Measurements from ENCODE around the gene ZNF892. TPM values are rescaled to one million over a fixed set of nuclear protein-coding genes. Genes with fewer than 3 reads are reported as not detected.

Gene ZNF892
- total RNA-seq, 1 experiment from 2014 or later = not detected

DNA sequence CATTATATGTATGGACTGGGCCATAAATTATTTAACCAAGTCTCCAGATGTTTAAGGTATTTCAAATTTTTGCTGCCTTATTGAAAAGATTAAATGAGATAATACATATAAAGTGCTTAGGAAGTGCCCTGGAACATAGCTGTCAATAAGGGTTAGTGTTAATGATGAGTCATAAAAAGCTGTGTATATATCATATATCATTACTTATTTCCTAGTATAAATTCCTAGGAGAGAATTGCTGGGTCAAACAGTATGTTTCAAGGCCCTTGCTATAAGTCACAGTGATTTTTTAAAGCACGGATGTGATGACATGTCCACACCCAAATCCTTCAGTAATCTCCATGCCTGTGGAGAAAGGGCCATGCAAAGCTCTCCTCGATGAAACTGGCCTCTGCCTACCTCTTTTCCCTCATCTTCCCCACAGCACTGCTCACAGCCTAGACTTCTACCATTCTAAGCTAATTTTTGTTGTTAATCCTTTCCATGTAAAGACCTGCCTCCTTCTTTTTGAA lies 33.2 kb upstream of the ZNF892 start:
- no peak for DNase-seq
- Histone ChIP-seq H3F3A (ENCODE audit: low read length, unreplicated experiment) (no peaks in the 10 kb centered on the region), H3K4me3 (ENCODE audit: low read length) (no peak overlapping the region), H3K79me2 (ENCODE audit: low read length) (peaks cover 17% of the 10 kb centered on the region; the same call in 1 of the 2 replicates), H4K20me1 (ENCODE audit: low read length) (no peaks in the 10 kb centered on the region), H3K27ac (ENCODE audit: low read length) (no peak overlapping the region), H3K36me3 (ENCODE audit: low read depth, low read length) (peaks cover 8% of the 10 kb centered on the region; the same call in 1 of the 2 replicates), H3K9me3 (ENCODE audit: low read length) (no peaks in the 10 kb centered on the region), H3K4me1 (ENCODE audit: insufficient read depth, low read length) (no peaks in the 10 kb centered on the region), H3K27me3 (ENCODE audit: low read length) (no peaks in the 10 kb centered on the region), H3K9ac (ENCODE audit: low read length) (no peak overlapping the region), H2AFZ (ENCODE audit: low read length) (no peak overlapping the region), H3K9me2 (replicated peaks; ENCODE audit: low read length) (no peaks in the 10 kb centered on the region), H3K4me2 (ENCODE audit: low read length) (no peak overlapping the region)
- no TSS peak for BruUV-seq (replicated peaks)
- no peak; the same call in 1 of the 2 replicates for ATAC-seq
- CTCF ChIA-PET = no interaction called here
- TF ChIP-seq, protein P1, sequence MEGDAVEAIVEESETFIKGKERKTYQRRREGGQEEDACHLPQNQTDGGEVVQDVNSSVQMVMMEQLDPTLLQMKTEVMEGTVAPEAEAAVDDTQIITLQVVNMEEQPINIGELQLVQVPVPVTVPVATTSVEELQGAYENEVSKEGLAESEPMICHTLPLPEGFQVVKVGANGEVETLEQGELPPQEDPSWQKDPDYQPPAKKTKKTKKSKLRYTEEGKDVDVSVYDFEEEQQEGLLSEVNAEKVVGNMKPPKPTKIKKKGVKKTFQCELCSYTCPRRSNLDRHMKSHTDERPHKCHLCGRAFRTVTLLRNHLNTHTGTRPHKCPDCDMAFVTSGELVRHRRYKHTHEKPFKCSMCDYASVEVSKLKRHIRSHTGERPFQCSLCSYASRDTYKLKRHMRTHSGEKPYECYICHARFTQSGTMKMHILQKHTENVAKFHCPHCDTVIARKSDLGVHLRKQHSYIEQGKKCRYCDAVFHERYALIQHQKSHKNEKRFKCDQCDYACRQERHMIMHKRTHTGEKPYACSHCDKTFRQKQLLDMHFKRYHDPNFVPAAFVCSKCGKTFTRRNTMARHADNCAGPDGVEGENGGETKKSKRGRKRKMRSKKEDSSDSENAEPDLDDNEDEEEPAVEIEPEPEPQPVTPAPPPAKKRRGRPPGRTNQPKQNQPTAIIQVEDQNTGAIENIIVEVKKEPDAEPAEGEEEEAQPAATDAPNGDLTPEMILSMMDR (conservative IDR thresholded peaks at IDR 0.05; ENCODE audit: low read depth, low read length) = no peak
- TF ChIP-seq EZH2 (IDR thresholded peaks at IDR 0.05; ENCODE audit: low read length, unreplicated experiment) = no peak
- no peak for TF ChIP-seq EZH2phosphoT487 (IDR thresholded peaks at IDR 0.05; ENCODE audit: borderline replicate concordance, low read length)
- intact Hi-C loops (cut with micrococcal nuclease) = no loop called here
- POLR2A ChIA-PET (ENCODE audit: unreplicated experiment) = no interaction called here

DNA sequence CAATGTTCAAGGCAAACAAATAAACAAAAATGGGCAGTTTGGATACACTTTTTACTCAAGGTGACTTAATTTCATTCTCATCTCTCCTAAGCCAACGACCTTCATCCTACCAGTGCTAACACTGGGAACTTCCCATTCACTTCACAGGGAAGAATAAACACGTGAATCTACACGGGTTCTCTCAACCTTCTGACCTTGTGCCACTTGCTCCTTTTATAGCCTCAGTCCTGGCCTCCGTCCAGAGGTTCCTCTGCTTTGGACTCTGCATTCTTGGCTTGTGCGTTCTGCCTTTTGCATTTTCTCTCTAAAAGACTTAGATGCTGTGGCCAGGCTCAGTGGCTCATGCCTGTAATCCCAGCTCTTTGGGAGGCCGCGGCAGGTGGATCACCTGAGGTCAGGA lies 27.9 kb upstream of the ZNF892 start:
- intact Hi-C loops (cut with micrococcal nuclease) = no loop called here
- H3K9me3 ChIP-seq (ENCODE audit: low read length) = no peaks in the 10 kb centered on the region
- no peak for DNase-seq
- ChIA-PET CTCF (no interaction called here), POLR2A (ENCODE audit: unreplicated experiment) (no interaction called here)
- no peak overlapping the region for H3K4me3 ChIP-seq (ENCODE audit: low read length)
- H3K4me2 ChIP-seq (ENCODE audit: low read length) = no peak overlapping the region
- BruUV-seq (replicated peaks) = no TSS peak
- no peak overlapping the region for H2AFZ ChIP-seq (ENCODE audit: low read length)
- no peaks in the 10 kb centered on the region for H3K27me3 ChIP-seq (ENCODE audit: low read length)
- H3K27ac ChIP-seq (ENCODE audit: low read length) = no peak overlapping the region
- no peak overlapping the region for H3K9ac ChIP-seq (ENCODE audit: low read length)
- ATAC-seq = no peak
- no peaks in the 10 kb centered on the region for H3F3A ChIP-seq (ENCODE audit: low read length, unreplicated experiment)
- no peaks in the 10 kb centered on the region for H4K20me1 ChIP-seq (ENCODE audit: low read length)
- H3K36me3 ChIP-seq (ENCODE audit: low read depth, low read length) = peaks cover 39% of the 10 kb centered on the region
- TF ChIP-seq, protein P1 (conservative IDR thresholded peaks at IDR 0.05; ENCODE audit: low read depth, low read length) = no peak
- TF ChIP-seq EZH2phosphoT487 (IDR thresholded peaks at IDR 0.05; ENCODE audit: borderline replicate concordance, low read length) (no peak), EZH2 (IDR thresholded peaks at IDR 0.05; ENCODE audit: low read length, unreplicated experiment) (no peak)
- H3K9me2 ChIP-seq (replicated peaks; ENCODE audit: low read length) = no peaks in the 10 kb centered on the region
- H3K79me2 ChIP-seq (ENCODE audit: low read length) = 0 out of 2 replicates have a peak, but pooled peaks cover 2% of the 10 kb centered on the region
- H3K4me1 ChIP-seq (ENCODE audit: insufficient read depth, low read length) = no peaks in the 10 kb centered on the region

DNA sequence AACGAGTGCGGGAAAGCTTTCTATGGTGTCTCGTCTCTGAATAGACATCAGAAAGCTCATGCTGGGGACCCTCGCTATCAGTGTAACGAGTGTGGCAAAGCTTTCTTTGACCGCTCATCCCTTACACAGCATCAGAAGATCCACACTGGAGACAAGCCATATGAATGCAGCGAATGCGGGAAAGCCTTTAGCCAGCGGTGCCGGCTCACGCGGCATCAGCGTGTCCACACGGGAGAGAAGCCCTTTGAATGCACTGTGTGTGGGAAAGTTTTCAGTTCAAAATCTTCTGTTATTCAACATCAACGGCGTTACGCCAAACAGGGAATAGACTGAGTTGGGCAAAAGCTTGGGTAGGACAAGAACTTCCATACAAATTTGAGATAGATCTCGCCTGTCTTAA lies 25.5 kb upstream of the ZNF892 start:
- no peaks in the 10 kb centered on the region for H3K4me1 ChIP-seq (ENCODE audit: insufficient read depth, low read length)
- H3K27me3 ChIP-seq (ENCODE audit: low read length) = no peaks in the 10 kb centered on the region
- ATAC-seq (no peak), DNase-seq (no peak)
- ChIA-PET POLR2A (ENCODE audit: unreplicated experiment) (no interaction called here), CTCF (no interaction called here)
- intact Hi-C loops (cut with micrococcal nuclease) = no loop called here
- H2AFZ ChIP-seq (ENCODE audit: low read length) = no peak overlapping the region
- no peak overlapping the region for H3K9ac ChIP-seq (ENCODE audit: low read length)
- H3K4me2 ChIP-seq (ENCODE audit: low read length) = no peak overlapping the region
- BruUV-seq (replicated peaks) = no TSS peak
- H3F3A ChIP-seq (ENCODE audit: low read length, unreplicated experiment) = no peaks in the 10 kb centered on the region
- H3K9me2 ChIP-seq (replicated peaks; ENCODE audit: low read length) = no peaks in the 10 kb centered on the region
- H3K9me3 ChIP-seq (ENCODE audit: low read length) = no peaks in the 10 kb centered on the region
- no peak overlapping the region for H3K4me3 ChIP-seq (ENCODE audit: low read length)
- no peaks in the 10 kb centered on the region for H3K79me2 ChIP-seq (ENCODE audit: low read length)
- no peaks in the 10 kb centered on the region for H4K20me1 ChIP-seq (ENCODE audit: low read length)
- H3K36me3 ChIP-seq (ENCODE audit: low read depth, low read length) = peaks cover 39% of the 10 kb centered on the region
- H3K27ac ChIP-seq (ENCODE audit: low read length) = no peak overlapping the region
- no peak for TF ChIP-seq EZH2 (IDR thresholded peaks at IDR 0.05; ENCODE audit: low read length, unreplicated experiment)
- no peak for TF ChIP-seq EZH2phosphoT487 (IDR thresholded peaks at IDR 0.05; ENCODE audit: borderline replicate concordance, low read length)
- TF ChIP-seq, protein P1 (conservative IDR thresholded peaks at IDR 0.05; ENCODE audit: low read depth, low read length) = no peak

Data from PC-3 (cell line).